ENCODE measurements around the gene CLTA. TPM values are rescaled to one million over a fixed set of nuclear protein-coding genes. Genes with fewer than 3 reads are reported as not detected.

CLTA gene
- polyA plus RNA-seq, 1 donor from 2014 or later: 420 TPM

- peaks cover 15% of the 10 kb centered on the region for H3K36me3 ChIP-seq (ENCODE audit: insufficient read depth, low read length)
- no peaks in the 10 kb centered on the region for H3K9me2 ChIP-seq (ENCODE audit: insufficient read depth, low read length)
- no peaks in the 10 kb centered on the region for H3K27me3 ChIP-seq (ENCODE audit: insufficient read depth, low read depth, low read length)
- no peak for TF ChIP-seq EZH2 (IDR thresholded peaks at IDR 0.05; ENCODE audit: borderline replicate concordance, insufficient read depth, low read length, poor library complexity, severe bottlenecking)
- TF ChIP-seq SMC3 (conservative IDR thresholded peaks at IDR 0.05; ENCODE audit: poor library complexity): no peak
- TF ChIP-seq, protein P1, sequence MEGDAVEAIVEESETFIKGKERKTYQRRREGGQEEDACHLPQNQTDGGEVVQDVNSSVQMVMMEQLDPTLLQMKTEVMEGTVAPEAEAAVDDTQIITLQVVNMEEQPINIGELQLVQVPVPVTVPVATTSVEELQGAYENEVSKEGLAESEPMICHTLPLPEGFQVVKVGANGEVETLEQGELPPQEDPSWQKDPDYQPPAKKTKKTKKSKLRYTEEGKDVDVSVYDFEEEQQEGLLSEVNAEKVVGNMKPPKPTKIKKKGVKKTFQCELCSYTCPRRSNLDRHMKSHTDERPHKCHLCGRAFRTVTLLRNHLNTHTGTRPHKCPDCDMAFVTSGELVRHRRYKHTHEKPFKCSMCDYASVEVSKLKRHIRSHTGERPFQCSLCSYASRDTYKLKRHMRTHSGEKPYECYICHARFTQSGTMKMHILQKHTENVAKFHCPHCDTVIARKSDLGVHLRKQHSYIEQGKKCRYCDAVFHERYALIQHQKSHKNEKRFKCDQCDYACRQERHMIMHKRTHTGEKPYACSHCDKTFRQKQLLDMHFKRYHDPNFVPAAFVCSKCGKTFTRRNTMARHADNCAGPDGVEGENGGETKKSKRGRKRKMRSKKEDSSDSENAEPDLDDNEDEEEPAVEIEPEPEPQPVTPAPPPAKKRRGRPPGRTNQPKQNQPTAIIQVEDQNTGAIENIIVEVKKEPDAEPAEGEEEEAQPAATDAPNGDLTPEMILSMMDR (IDR thresholded peaks at IDR 0.05; ENCODE audit: poor library complexity, severe bottlenecking): no peak
- TF ChIP-seq EP300 (conservative IDR thresholded peaks at IDR 0.05; ENCODE audit: poor library complexity, severe bottlenecking): no peak
- TF ChIP-seq REST (IDR thresholded peaks at IDR 0.05; ENCODE audit: borderline replicate concordance): no peak
- no peak for TF ChIP-seq POLR2AphosphoS5 (IDR thresholded peaks at IDR 0.05)
- TF ChIP-seq MXI1 (conservative IDR thresholded peaks at IDR 0.05; ENCODE audit: poor library complexity, severe bottlenecking): no peak
- no peak for TF ChIP-seq TAF1 (IDR thresholded peaks at IDR 0.05; ENCODE audit: low read depth)
- no peak for TF ChIP-seq RAD21 (conservative IDR thresholded peaks at IDR 0.05)
- H3K27ac ChIP-seq (ENCODE audit: low read length): no peak overlapping the region
- H3K4me2 ChIP-seq (ENCODE audit: low read length): no peak overlapping the region
- H3K4me3 ChIP-seq (ENCODE audit: low read length): no peak overlapping the region
- no peak overlapping the region for H2AFZ ChIP-seq (ENCODE audit: low read depth, low read length)
- no peak overlapping the region for H3K9ac ChIP-seq (ENCODE audit: low read length)
- H3F3A ChIP-seq (ENCODE audit: insufficient read depth, low read length, poor library complexity, severe bottlenecking): no peaks in the 10 kb centered on the region
- H4K20me1 ChIP-seq (ENCODE audit: insufficient read depth): no peaks in the 10 kb centered on the region
- no peaks in the 10 kb centered on the region for H3K79me2 ChIP-seq (replicated peaks; ENCODE audit: insufficient read depth, low read length)
- H3K9me3 ChIP-seq (ENCODE audit: low read length): no peaks in the 10 kb centered on the region
Observed at GRCh38 chr9:36208521-36209253, 18.0 kb downstream of the CLTA start.

GRCh38 chr9:36210722-36211121 is 20.0 kb downstream of the CLTA start:
- Histone ChIP-seq H3F3A (ENCODE audit: insufficient read depth, low read length, poor library complexity, severe bottlenecking) (no peaks in the 10 kb centered on the region), H3K4me3 (ENCODE audit: low read length) (no peak overlapping the region), H4K20me1 (ENCODE audit: insufficient read depth) (no peaks in the 10 kb centered on the region), H3K4me2 (ENCODE audit: low read length) (no peak overlapping the region), H3K36me3 (ENCODE audit: insufficient read depth, low read length) (peaks cover 9% of the 10 kb centered on the region), H3K27me3 (ENCODE audit: insufficient read depth, low read depth, low read length) (no peaks in the 10 kb centered on the region), H3K27ac (ENCODE audit: low read length) (no peak overlapping the region), H3K9me2 (ENCODE audit: insufficient read depth, low read length) (no peaks in the 10 kb centered on the region), H3K79me2 (replicated peaks; ENCODE audit: insufficient read depth, low read length) (no peaks in the 10 kb centered on the region), H3K9ac (ENCODE audit: low read length) (no peak overlapping the region), H3K9me3 (ENCODE audit: low read length) (no peaks in the 10 kb centered on the region), H2AFZ (ENCODE audit: low read depth, low read length) (no peak overlapping the region)
- TF ChIP-seq RAD21 (conservative IDR thresholded peaks at IDR 0.05) (no peak), MXI1 (conservative IDR thresholded peaks at IDR 0.05; ENCODE audit: poor library complexity, severe bottlenecking) (no peak), SMC3 (conservative IDR thresholded peaks at IDR 0.05; ENCODE audit: poor library complexity) (no peak)
- TF ChIP-seq, protein P1 (IDR thresholded peaks at IDR 0.05; ENCODE audit: poor library complexity, severe bottlenecking): no peak

All from neural cell (in vitro differentiated cells).